ENCODE results near the gene PCDHA1. TPM values are rescaled to one million over a fixed set of nuclear protein-coding genes. Genes with fewer than 3 reads are reported as not detected.

PCDHA1 gene
- total RNA-seq, 1 experiment from 2014 or later: 0.03 TPM

DNA sequence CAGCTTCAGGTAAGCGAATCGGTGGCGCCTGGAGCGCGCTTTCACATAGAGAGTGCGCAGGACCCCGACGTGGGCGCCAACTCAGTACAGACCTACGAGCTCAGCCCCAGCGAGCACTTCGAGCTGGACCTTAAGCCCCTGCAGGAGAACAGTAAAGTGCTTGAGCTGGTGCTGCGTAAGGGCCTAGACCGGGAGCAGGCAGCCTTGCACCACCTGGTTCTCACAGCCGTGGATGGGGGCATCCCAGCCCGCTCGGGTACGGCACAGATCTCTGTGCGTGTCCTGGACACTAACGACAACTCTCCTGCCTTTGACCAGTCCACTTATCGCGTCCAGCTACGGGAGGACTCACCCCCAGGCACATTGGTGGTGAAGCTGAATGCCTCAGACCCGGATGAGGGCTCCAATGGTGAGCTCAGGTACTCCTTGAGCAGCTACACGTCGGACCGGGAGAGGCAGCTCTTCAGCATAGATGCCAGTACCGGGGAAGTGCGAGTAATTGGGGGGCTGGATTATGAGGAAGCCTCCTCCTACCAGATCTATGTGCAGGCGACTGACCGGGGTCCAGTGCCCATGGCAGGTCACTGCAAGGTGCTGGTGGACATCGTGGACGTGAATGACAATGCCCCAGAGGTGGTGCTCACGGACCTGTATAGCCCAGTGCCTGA, 181.4 kb downstream of the PCDHA1 start:
- no peak for DNase-seq (ENCODE audit: low spot score)
- in situ Hi-C loops (cut with HindIII; ENCODE audit: low sequenced_read_pairs): no loop called here

DNA sequence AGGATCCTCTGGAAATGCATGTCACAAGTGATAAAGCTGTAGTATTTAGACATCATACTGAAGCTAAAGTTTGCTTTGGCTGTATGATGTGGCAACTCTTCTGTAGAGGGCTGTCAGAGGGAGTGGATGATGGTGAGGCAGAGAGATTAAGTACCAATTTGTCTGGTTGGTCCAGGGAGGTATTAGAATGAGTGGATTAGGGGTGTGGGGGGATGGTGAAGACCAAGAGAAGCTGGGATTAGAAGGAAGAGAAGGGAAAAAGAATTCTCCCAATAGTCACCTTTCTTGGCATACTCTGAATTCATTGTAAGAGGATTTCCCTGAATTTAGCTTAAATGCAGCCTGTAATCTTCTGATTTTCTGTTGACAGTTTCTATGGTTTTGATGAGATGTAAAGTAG, 183.9 kb downstream of the PCDHA1 start:
- DNase-seq (ENCODE audit: low spot score): peak; percentile 38
- in situ Hi-C loops (cut with HindIII; ENCODE audit: low sequenced_read_pairs): no loop called here

GRCh38 chr5:140973550-140973949, 187.6 kb downstream of the PCDHA1 start:
- in situ Hi-C loops (cut with HindIII; ENCODE audit: low sequenced_read_pairs): no loop called here
- peak; percentile 67 for DNase-seq (ENCODE audit: low spot score)

- DNase-seq (ENCODE audit: low spot score): peak; percentile 34
- in situ Hi-C loops (cut with HindIII; ENCODE audit: low sequenced_read_pairs): no loop called here
These were observed 191.1 kb downstream of the PCDHA1 start for GRCh38 chr5:140977003-140977402.

- DNase-seq (ENCODE audit: low spot score): no peak
These were observed 192.3 kb downstream of the PCDHA1 start for GRCh38 chr5:140978260-140978659.

DNA sequence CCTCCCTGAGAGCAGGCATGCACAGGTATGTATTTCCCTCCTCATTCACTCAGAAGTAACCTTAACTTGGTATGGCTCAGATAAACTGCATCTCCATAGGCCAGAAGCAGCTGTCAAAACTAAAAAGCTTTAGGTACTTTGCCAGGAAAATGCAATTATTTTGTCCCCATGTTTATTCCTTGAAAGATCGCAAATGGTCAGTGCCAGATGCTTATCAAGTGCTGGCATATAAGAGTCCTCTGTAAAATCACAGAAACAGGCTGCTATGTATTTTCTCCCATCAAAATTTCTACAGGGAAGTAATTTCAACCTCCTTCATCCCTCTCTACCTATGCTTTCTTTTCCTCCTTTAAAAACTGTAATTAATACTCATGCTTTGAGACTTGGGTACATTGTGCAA, 193.0 kb downstream of the PCDHA1 start:
- no peak for DNase-seq (ENCODE audit: low spot score)
- in situ Hi-C loops (cut with HindIII; ENCODE audit: low sequenced_read_pairs): no loop called here

More at GRCh38 chr5:140978260-140978659, 192.3 kb downstream of the PCDHA1 start:
- in situ Hi-C loops (cut with HindIII; ENCODE audit: low sequenced_read_pairs): no loop called here

- DNase-seq (ENCODE audit: low spot score): no peak
- in situ Hi-C loops (cut with HindIII; ENCODE audit: low sequenced_read_pairs): no loop called here
These were observed 196.3 kb downstream of the PCDHA1 start for GRCh38 chr5:140982083-140982716.

- no peak for DNase-seq (ENCODE audit: low spot score)
These were observed 200.2 kb downstream of the PCDHA1 start for GRCh38 chr5:140986117-140986521.

DNA sequence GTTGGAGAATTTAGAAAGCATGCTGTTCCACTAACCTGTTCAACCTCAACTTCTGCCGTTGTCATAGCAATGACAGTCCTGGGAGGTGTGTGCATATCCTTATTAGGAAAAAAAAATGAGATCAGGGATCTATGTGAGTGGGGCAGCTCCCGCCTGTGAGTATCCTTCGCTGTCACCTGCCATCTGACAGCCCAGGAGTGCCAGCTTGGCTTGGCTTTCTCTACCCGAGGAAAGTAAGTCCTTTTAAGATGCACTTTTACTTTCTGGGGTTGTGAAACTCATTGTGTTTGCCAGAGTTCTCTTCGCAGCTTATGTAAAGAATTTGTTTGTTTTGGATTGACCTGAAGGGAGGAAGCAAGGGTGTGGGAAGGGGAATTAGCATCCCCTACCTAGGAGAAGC, 202.2 kb downstream of the PCDHA1 start:
- in situ Hi-C loops (cut with HindIII; ENCODE audit: low sequenced_read_pairs): no loop called here
- DNase-seq (ENCODE audit: low spot score): peak; percentile 91

More at GRCh38 chr5:140986117-140986521, 200.2 kb downstream of the PCDHA1 start:
- in situ Hi-C loops (cut with HindIII; ENCODE audit: low sequenced_read_pairs): no loop called here

GRCh38 chr5:140988608-140989007, 202.7 kb downstream of the PCDHA1 start:
- DNase-seq (ENCODE audit: low spot score): no peak
- in situ Hi-C loops (cut with HindIII; ENCODE audit: low sequenced_read_pairs): no loop called here

DNA sequence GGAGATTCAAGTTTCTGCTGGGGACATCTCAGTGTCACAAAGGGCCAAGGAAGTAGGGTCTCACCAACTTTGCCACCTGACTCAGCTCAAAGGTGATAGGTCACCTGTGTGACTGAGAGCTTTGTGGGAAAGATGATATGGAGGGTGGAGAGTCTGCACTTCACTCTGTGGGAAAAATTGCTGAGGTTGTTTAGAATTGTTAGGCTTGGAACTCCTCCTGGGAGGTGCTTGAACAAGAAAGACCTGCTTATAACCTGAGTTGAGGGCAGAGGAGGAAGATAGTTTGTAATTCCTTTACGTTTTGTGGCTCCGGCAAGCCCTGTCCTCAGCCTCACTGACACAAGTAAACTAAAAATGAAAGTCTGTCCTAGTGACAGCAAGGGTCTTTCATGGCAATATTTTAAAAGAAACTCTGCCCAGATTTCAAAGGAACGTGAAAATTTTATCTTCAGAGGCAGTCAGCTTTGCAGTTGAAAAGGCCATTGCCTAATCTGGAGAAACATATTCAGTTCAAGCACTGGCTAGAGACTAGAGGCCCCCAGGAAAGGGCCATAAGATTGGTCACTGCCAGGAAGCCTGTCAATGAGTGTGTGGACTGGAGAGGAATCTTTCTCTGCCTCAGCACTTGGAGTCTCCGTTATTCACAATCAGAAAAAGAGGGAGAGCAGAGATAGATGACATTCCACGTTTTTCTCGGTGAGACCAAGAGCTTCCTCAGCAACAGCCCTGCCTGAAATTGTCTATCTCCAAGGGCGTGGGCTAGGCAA, 203.5 kb downstream of the PCDHA1 start:
- in situ Hi-C loops (cut with HindIII; ENCODE audit: low sequenced_read_pairs): no loop called here
- DNase-seq (ENCODE audit: low spot score): no peak

GRCh38 chr5:140992828-140993227, 206.9 kb downstream of the PCDHA1 start:
- in situ Hi-C loops (cut with HindIII; ENCODE audit: low sequenced_read_pairs): no loop called here
- DNase-seq (ENCODE audit: low spot score): no peak

DNA sequence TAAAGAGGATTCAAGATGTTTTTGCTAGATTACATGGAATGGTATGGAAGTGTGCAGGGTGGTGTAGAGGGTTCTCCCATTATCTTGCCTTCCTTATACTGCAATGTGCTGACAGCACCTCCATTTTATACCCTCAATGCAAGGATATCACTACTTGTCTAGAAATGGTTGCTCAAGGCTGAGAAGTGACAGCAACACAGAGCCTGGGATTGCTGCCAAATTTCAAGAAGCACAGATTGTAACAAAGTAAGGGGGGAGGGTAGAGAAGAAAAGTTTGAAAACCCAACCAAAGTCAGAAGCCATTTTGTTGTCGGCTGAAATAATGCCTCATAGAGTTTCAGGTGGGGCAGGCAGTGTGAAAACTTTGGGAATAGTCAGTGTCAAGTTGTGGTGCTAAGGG, 210.1 kb downstream of the PCDHA1 start:
- in situ Hi-C loops (cut with HindIII; ENCODE audit: low sequenced_read_pairs): no loop called here

DNA sequence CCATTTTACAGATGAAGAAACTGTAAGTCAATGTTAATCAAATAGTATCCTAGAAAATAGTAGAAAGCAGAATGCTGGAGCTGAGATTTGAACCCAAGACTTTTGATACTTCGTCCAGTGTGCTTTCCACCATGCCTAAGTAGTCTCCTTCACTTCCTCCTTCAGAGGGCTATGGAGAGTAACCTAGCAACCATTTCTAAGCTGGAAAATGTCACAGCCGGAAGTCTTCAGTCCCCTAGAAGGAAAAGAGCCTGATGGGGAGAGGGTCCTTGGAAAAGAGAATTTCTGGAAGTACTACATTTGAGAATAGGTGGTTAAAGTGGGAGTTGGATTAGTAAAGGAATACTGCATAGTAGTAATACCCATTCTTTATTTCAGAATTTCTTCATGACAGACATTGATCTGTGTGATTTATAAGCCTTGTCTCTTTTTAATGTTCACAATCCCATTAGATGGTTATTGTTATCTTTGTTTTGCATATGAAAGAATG, 213.0 kb downstream of the PCDHA1 start:
- in situ Hi-C loops (cut with HindIII; ENCODE audit: low sequenced_read_pairs): no loop called here
- no peak for DNase-seq (ENCODE audit: low spot score)

More for the DNA sequence above, 210.1 kb downstream of the PCDHA1 start:
- peak; percentile 74 for DNase-seq (ENCODE audit: low spot score)

DNA sequence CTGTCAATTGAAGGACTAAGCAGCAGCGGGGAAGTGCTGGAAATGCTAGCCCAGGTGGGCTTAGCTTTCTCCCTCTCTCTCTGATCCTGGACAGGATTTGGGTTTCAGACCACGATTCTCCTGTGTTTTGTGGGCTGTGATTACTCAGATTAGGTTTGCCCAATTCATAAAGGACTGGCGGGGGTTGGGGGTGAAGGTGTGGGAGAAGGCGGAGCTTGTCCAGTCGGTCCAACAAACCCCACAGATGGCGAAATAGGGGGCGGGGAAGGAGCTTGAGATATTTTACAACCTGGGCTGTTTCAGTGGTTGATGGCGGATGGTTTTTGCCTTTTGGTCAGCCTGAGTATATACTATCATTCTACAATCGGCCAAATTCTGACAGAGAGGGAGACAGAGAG, 215.5 kb downstream of the PCDHA1 start:
- in situ Hi-C loops (cut with HindIII; ENCODE audit: low sequenced_read_pairs): no loop called here
- DNase-seq (ENCODE audit: low spot score): peak; percentile 82

DNA sequence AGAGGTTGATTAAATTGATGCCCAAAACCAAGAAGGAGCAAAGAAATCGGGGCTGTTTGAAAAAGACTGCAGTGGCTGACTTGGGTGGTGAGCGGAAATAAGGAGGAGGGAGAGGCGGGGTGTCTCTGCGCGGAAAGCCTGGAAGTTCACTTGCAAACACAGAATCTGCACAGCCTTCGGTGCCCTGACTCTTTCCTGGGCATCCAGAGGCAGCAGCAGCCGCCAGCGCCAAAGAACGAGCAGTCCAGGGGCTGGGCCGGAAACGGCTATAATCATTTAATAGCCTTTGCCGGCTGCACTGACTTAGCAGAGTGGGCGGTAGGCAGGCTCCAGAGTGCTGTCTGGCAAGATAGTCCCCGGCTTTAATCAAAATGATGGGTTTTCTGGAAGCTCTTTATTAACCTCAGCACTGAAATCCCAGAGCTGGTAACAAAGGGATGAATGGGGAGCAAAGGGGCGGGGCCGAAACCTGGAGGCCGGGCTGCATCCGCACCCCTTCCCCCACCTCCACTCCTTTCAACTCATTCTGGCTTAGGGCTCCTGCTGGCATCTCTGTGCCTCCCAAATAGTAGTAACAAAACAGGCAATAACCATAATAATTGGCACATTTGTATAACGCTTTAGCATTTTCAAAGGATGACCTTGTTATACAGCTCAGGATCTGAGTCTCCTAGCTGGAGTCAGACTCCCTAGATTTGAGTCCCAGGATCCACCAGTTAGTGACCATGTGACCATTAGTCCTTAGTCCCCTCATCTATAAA, 216.1 kb downstream of the PCDHA1 start:
- in situ Hi-C loops (cut with HindIII; ENCODE audit: low sequenced_read_pairs): no loop called here
- DNase-seq (ENCODE audit: low spot score): peak; percentile 63

DNA sequence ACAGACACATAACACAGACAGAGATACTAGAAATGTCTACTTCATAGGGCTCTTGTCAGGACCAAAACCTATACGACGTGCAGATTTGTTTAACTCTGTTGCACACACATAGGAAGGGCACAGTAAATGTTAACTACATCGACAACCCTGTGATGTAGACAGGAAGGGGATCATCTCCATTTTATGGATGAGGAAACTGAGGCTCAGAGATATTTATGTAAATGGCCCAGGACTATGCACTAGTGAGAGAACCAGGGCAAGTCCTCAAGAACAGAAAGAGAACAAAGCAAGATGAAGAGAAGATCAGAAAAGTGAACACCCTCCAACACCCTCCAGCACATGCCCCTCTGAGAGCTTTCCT, 216.6 kb downstream of the PCDHA1 start:
- in situ Hi-C loops (cut with HindIII; ENCODE audit: low sequenced_read_pairs): no loop called here
- DNase-seq (ENCODE audit: low spot score): no peak

DNA sequence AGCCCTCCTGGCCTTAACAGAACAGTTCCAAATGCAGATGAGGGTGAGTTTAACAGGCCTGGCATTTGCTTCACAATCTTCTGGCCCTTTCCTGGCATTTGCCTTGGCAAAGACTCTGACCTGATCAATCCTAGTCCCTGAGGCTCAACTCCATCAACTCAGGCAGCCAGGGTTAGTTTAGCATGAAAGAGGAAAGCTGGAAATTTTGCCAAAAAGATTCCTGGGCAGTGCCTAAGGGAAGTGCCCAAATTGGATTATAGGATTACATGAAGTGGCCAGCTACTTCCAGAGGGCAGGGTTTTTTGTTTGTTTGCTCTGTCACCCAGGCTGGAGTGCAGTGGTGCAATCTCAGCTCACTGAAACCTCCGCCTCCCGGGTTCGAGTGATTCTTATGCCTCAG, 217.1 kb downstream of the PCDHA1 start:
- no peak for DNase-seq (ENCODE audit: low spot score)
- in situ Hi-C loops (cut with HindIII; ENCODE audit: low sequenced_read_pairs): no loop called here

GRCh38 chr5:141003791-141004611, 218.1 kb downstream of the PCDHA1 start:
- in situ Hi-C loops (cut with HindIII; ENCODE audit: low sequenced_read_pairs): no loop called here
- DNase-seq (ENCODE audit: low spot score): peak; percentile 79
